NCI-H2081 treated with DMSO at 0.1 percent for 48 hours (cell line): Measurements from ENCODE around the gene CBLL1.

ENCODE experiments used
- DNase-seq: peaks from one replicate; lab custom pipeline; 2025; lab: John Stamatoyannopoulos, UW

The CBLL1 gene

GRCh38 chr7:107744345-107744750, 406 bp downstream of the CBLL1 start:
- DNase-seq, result no peak

- no peak for DNase-seq
Measured at GRCh38 chr7:107746006-107746405, 2.1 kb downstream of the CBLL1 start.

DNA sequence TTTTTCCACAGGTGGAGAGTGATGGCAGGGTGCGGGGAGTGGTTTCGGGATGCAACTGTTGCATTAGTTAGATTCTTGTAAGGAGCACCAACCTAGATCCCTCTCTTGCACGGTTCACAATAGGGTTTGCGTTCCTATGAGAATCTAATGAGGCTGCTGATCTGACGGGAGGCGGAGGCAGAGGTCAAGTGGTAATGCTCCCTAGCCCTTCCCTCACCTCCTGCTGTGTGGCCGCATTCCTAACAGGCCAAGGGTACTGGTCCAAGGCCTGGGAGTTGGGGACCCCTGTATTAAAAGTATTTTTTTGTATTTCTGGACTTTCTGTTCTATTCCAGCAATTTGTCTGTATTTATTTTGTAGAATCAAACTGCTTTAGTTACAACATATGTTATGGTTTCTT, 7.2 kb downstream of the CBLL1 start:
- no peak for DNase-seq

GRCh38 chr7:107754642-107755041, 10.7 kb downstream of the CBLL1 start:
- DNase-seq, result no peak

GRCh38 chr7:107758667-107759066, 14.7 kb downstream of the CBLL1 start:
- DNase-seq, result no peak

DNA sequence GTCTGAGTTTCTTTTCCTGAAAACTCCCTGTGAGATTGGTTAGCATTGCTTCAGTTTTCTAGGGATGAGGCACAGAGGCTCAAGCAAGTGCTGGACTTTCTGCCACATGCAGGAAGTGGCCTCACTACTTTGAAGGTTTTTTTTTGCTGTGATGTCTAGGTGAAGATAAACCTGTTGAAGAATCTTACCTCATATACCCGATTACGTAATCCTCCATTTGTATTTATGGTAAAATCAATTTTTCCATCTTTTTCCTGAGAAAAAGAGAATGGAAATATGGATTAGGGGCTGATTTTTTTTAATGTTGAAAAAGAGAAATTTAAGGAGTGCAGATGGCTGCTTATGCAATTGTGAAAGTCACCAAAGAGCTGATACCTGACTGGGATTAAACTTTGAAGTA, 23.4 kb downstream of the CBLL1 start:
- no peak for DNase-seq

DNA sequence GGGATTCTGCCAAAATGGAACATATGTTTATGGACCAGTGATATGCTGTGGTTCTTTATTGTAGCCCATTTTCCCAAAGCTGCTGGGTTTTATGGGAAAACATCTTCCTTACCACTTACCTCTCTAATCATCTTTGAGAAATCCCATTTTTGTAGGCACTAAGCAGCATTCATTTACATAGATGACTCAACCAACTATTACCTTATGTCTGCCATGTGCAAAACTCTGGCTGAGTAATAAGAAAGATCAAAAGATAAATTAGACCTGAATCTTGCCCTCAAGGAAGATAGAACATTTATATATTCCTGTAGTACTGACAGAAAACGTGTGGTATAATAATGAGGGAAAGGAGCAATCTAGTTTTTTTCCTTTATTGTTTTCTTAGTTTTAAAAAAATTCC, 24.3 kb downstream of the CBLL1 start:
- no peak for DNase-seq

DNA sequence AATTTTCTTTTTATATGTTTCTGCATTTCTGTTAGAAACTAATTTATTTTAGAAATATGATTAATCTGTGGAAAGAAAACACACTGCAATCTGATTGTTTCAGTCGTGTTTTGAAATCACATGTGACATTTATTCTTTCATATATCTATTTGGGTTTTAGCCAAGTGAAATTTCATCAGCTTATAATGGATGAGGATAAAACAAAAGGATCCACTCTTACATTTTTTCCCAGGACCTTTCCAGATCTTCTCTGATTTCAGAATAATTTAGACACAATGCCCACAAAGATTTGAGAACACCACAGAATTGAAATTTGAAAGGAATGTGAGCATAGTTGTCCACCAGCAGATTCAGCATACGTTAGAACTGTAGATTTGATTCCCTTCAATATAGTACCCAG, 29.1 kb downstream of the CBLL1 start:
- no peak for DNase-seq

DNA sequence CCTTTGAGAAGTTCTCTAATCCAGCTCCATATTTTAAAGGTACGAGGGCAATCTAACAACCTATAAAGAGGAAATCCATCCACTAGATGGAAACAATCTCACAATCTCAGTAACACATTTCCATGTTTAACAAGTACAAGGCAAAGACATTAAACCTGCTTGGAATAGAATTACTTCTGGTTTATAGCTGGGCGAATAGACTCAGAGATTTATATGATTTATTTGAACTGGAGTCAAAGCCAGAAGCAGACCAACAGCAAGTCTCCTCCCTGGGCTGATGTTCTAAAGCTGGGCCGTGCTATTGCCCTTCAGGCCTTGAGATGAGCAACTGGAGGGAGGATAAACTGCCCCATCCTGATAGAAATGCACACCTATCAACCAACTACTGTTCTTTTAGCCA, 33.8 kb downstream of the CBLL1 start:
- DNase-seq, result no peak

GRCh38 chr7:107778283-107778682, 34.3 kb downstream of the CBLL1 start:
- no peak for DNase-seq

DNA sequence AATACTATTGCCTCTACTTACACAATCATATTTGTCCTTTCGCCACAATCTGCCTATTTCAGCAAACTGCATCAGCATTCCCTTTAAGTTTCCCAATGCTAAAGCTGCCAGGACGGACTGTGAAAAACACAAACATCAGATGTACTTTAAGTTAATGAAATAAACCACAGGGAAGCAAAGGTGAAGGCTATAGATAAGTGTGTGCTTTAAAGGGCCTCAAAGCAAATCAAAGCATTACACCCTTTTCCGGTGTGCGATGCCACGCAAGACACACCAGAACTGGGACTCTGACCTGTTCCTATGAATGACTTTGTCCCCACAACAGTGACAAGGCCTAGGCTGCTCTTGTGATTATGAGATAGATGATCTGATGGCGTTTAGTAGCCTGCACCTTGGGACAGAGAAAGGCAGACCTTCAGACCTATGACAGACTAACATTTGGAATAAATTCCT, 35.7 kb downstream of the CBLL1 start:
- DNase-seq, result no peak

DNA sequence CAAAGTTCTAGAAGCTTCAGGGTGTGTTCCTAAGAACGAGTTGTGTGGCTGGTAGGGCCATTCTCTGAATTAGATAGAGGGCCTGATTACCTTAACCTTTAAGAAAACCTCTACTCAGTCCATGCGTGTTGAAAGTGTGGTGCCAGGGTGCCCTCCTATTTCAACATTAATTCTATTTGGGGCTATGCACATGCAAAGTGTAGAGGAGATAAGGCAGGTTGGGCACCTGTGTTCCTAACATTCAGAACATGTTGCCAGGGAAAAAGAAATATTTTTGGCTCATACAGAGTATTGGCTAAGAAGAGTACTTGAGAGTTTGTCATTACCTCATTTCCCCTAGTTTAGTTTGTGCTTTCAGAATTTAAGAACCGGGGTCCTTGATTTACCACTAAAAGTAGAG, 38.4 kb downstream of the CBLL1 start:
- DNase-seq, result no peak

DNA sequence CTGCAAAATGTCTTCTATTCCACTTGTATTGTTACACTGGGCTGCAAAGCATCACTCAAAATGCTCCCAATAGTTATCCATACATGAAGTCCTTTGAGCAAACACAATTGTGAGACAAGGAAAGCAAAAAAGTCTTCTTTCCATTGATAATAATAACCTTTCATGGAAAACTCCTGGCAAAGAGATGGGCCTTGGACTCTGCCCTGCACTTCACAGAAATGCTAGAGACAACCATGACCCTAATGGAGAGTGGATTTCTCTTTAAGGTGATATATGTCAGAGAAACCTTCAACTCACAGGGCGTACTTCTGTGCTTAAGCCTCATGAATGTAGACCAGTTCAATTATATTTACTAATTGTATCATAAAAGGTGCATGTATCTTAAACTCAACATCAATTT, 39.7 kb downstream of the CBLL1 start:
- DNase-seq, result no peak

DNA sequence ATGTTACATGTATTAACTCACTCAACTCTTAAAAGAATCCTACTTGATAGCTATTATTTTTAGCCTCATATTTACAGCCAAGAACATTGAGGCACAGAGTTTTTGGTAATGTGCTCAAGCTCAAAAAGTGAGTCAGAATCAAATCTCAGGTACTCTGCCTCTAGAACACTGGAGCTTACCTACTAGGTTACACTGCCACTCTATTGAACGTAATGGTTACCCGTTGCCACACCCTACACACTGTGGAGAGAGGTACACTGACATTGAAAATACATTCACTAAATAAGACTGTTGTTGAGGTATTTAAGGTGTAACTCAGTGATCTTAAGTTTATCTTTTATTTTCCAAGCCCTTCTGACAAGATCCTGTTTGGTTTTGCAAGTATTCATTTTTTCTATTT, 41.2 kb downstream of the CBLL1 start:
- DNase-seq, result no peak

GRCh38 chr7:107785926-107786325, 42.0 kb downstream of the CBLL1 start:
- DNase-seq, result no peak

DNA sequence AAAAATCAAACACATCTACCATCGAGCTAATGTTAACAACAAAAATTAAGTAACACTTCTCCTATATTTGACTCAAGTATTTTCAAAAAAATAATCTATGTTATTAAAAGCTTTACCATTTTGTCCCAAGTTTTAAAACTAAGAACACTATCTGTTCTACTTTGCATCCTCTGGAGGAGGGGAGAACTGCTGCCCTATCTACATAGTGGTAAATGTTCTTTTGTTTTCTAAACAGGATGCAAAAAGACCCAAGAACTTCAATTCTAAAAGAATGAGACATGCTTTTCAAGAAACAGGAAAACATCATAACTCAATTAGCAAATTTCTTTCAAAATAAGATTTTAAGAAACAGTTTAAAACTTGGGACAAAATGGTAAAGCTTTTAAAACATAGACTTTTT, 44.3 kb downstream of the CBLL1 start:
- DNase-seq, result no peak

- no peak for DNase-seq
Measured at GRCh38 chr7:107788662-107789061, 44.7 kb downstream of the CBLL1 start.

DNA sequence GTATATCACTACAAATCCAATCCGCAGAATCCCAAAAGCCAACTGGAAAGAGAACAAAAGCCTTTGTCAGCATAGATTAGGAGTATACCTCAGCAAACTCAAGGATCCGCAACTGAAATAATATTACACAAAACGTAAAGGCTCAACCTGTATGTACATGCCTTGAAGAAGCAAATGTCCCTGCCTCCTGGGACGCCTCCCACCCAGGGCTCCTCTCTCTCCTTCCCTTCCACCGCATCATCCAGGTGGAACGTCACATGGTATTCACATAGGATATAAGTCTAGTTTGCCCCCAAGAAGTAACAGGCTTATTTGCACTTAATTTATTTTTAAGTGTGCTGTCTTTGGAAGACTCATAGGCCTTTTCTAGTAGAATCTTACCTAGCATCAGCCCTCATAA, 45.7 kb downstream of the CBLL1 start:
- DNase-seq, result no peak

GRCh38 chr7:107792364-107792763, 48.4 kb downstream of the CBLL1 start:
- no peak for DNase-seq

DNA sequence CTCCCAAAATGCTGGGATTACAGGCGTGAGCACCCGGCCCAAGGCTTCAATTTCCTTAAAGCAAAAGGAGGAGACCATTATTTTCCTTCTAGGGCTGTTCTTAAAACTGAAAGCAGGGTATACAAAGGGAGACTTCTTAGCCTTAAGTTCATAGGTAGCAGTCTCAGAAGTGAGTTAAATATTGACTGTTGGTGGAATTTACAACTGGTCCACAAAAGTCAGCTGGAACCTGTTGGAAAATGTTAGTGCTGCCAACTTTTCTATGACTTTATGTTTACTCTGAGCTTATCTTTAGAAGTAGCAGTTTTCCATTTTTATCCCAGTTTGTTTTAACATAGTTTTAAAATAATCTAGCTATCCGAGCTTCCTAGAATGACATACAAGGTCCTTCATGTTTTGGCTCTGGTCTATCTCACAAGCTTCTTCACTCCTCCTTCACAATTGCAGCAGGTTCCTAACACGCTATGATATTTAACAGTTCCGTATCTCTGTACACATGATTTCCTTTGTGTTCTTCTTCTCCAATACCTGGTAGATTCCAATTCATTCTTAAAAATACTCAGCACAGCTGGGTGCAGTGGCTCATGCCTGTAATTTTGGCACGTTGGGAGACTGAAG, 55.8 kb downstream of the CBLL1 start:
- no peak for DNase-seq

- DNase-seq, result no peak
Measured at GRCh38 chr7:107803009-107803610, 59.2 kb downstream of the CBLL1 start, which contains the start of gene SLC26A3. SLC26A3 (minus strand) TSS chr7:107803223; CDS start chr7:107794509, 8,714 bp downstream.

- DNase-seq, result no peak
Measured at GRCh38 chr7:107809179-107809578, 65.2 kb downstream of the CBLL1 start.

DNA sequence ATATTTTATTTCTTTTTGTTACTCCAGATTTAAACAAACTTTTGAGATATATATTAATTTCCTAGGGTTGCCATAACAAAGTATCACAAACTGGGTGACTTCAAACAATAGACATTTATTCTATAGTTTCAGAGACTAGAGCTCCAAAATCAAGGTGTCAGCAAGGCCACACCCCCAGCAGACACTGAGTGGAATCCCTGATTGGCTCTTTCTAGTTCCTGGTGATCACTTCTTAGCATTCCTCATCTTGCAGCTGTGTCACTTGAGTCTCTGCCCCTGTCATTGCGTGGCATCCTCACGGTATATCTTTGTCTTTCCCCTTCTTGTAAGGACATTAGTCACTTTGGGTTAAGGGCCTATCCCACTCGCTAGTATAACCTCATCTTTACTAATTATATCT, 66.7 kb downstream of the CBLL1 start:
- DNase-seq, result no peak
